NB4 (cell line): ENCODE data around the gene RIOK1.

Experiments used
- POLR2A ChIP-seq: IDR thresholded peaks from 2 replicates; pipeline ENCODE4 v1.6.1; 2011; ENCODE audit warnings: mild to moderate bottlenecking; ENCODE audit not compliant: insufficient read length; ENCODE audit errors: extremely low read depth
- TF ChIP-seq, protein P1 (sequence below): IDR thresholded peaks from one replicate; pipeline ENCODE4 v1.5.1; 2012; ENCODE audit warnings: low read depth, low read length
- TF ChIP-seq, protein P2 (sequence below): IDR thresholded peaks from 2 replicates; pipeline ENCODE4 v1.6.1; 2011; ENCODE audit warnings: low read depth, low read length

DNA sequence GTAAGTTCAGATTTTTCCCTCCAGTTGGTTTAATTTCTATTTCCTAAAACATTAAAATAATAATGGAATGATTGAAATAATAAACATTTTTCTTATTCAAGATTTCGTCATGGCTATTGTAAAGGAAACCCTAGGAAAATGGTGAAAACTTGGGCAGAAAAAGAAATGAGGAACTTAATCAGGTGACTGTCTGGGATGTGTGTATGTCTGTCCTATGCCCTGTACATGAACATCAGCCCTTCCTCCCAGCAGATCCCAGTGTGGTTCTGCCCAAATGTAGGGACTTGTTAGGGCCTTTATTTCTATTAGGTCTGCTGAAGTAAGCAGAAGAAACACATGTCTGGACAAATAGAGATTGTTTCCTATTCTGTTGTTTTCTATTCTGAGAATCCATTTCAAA, 13.1 kb downstream of the RIOK1 start:
- TF ChIP-seq POLR2A: no peak
- TF ChIP-seq, protein P1, sequence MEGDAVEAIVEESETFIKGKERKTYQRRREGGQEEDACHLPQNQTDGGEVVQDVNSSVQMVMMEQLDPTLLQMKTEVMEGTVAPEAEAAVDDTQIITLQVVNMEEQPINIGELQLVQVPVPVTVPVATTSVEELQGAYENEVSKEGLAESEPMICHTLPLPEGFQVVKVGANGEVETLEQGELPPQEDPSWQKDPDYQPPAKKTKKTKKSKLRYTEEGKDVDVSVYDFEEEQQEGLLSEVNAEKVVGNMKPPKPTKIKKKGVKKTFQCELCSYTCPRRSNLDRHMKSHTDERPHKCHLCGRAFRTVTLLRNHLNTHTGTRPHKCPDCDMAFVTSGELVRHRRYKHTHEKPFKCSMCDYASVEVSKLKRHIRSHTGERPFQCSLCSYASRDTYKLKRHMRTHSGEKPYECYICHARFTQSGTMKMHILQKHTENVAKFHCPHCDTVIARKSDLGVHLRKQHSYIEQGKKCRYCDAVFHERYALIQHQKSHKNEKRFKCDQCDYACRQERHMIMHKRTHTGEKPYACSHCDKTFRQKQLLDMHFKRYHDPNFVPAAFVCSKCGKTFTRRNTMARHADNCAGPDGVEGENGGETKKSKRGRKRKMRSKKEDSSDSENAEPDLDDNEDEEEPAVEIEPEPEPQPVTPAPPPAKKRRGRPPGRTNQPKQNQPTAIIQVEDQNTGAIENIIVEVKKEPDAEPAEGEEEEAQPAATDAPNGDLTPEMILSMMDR: no peak
- TF ChIP-seq, protein P2, sequence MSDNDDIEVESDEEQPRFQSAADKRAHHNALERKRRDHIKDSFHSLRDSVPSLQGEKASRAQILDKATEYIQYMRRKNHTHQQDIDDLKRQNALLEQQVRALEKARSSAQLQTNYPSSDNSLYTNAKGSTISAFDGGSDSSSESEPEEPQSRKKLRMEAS: no peak
